ENCODE data around the gene EFNB2. TPM values are rescaled to one million over a fixed set of nuclear protein-coding genes. Genes with fewer than 3 reads are reported as not detected.

EFNB2 gene
- total and polyA plus RNA-seq, 2 of the 13 experiments (the other 11 are each of a cell fraction or from before 2014, with no cell fraction given), result 0.11 to 0.20 TPM

- no peak overlapping the region for H3K4me3 ChIP-seq (replicated peaks in 1 of 3; ENCODE audit: insufficient read depth in 1 of 3, low read depth in 2 of 3, low read length in 3 of 3)
- POLR2A ChIA-PET, result no interaction called here
These were observed 5.2 kb downstream of the EFNB2 start for GRCh38 chr13:106530171-106530851.

More at GRCh38 chr13:106530171-106530851, 5.2 kb downstream of the EFNB2 start:
- H3K4me2 ChIP-seq (ENCODE audit: low read depth, low read length), result no peak overlapping the region
- FAIRE-seq (no peak), ATAC-seq (no peak), DNase-seq (ENCODE audit: low spot score) (no peak)
- H3K9ac ChIP-seq (ENCODE audit: insufficient read depth, low read depth, low read length), result no peak overlapping the region
- intact Hi-C loops (cut with micrococcal nuclease; ENCODE audit: unreplicated experiment) (loop anchor here (10.0 kb wide), 3 partner anchors 384 to 1956 kb away; no protein-coding TSS in a partner anchor), in situ Hi-C loops (cut with HindIII; ENCODE audit: extremely low pct_ligation_motif_present, low pct_unique_long_range_greater_than_20kb) (loop anchor here (10.0 to 25.0 kb wide), 3 partner anchors 584 to 1968 kb away; no protein-coding TSS in a partner anchor)
- CTCF ChIA-PET (ENCODE audit: low intra/inter-chr PET ratio, low total read pairs), result no interaction called here
- BruUV-seq (replicated peaks), result no TSS peak
- H3K27me3 ChIP-seq (ENCODE audit: control insufficient read depth in 1 of 2, insufficient read depth in 2 of 2, low read length in 2 of 2), result peaks cover 2 to 13% of the 10 kb centered on the region in 2 experiments; a peak in 2 of 5 replicates
- no peak overlapping the region for H2AFZ ChIP-seq (ENCODE audit: low read length)
- H3K36me3 ChIP-seq (replicated peaks in 1 of 2; ENCODE audit: control insufficient read depth in 1 of 2, insufficient read depth in 2 of 2, low read length in 2 of 2), result no peaks in the 10 kb centered on the region
- WGBS (ENCODE audit: low lambda C conversion rate), result 66% methylated on average over 11 of the region's 11 CpGs
- no peak for TF ChIP-seq PRDM4 (CRISPR knock-in tag; IDR thresholded peaks at IDR 0.05; ENCODE audit: borderline replicate concordance)
- TF ChIP-seq, protein P1, sequence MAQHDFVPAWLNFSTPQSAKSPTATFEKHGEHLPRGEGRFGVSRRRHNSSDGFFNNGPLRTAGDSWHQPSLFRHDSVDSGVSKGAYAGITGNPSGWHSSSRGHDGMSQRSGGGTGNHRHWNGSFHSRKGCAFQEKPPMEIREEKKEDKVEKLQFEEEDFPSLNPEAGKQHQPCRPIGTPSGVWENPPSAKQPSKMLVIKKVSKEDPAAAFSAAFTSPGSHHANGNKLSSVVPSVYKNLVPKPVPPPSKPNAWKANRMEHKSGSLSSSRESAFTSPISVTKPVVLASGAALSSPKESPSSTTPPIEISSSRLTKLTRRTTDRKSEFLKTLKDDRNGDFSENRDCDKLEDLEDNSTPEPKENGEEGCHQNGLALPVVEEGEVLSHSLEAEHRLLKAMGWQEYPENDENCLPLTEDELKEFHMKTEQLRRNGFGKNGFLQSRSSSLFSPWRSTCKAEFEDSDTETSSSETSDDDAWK (CRISPR knock-in tag; IDR thresholded peaks at IDR 0.05), result no peak
- no peak for TF ChIP-seq SMAD1 (CRISPR knock-in tag; IDR thresholded peaks at IDR 0.05; ENCODE audit: borderline replicate concordance, low read depth)
- no peak for TF ChIP-seq THAP9 (CRISPR knock-in tag; IDR thresholded peaks at IDR 0.05; ENCODE audit: borderline replicate concordance)
- TF ChIP-seq ZNF513 (CRISPR knock-in tag; conservative IDR thresholded peaks at IDR 0.05), result no peak
- TF ChIP-seq NFKB2 (CRISPR knock-in tag; IDR thresholded peaks at IDR 0.05; ENCODE audit: borderline replicate concordance), result no peak
- no peak for TF ChIP-seq ZNF616 (CRISPR knock-in tag; IDR thresholded peaks at IDR 0.05; ENCODE audit: low read depth)
- H3K27ac ChIP-seq (ENCODE audit: extremely low read length, insufficient read depth, low read length), result no peak overlapping the region
- H3K79me2 ChIP-seq (ENCODE audit: insufficient read depth, low read length), result no peaks in the 10 kb centered on the region
- peaks cover 8% of the 10 kb centered on the region for H3K4me1 ChIP-seq (ENCODE audit: insufficient read depth, low read length)
- no peaks in the 10 kb centered on the region for H3K9me3 ChIP-seq (ENCODE audit: low read length)
- no peaks in the 10 kb centered on the region for H4K20me1 ChIP-seq (ENCODE audit: insufficient read depth, low read length)
